HepG2 (cell line): Measurements from ENCODE around the gene PPP2R2D. TPM values are rescaled to one million over a fixed set of nuclear protein-coding genes. Genes with fewer than 3 reads are reported as not detected.
A peak's percentile ranks its signal among the peaks of the same experiment; 100 is the strongest.

Source experiments
- ARID2 ChIP-seq: sonication (generic); formaldehyde crosslinking; IDR thresholded peaks from 2 replicates; pipeline ENCODE4 v1.8.1; 2022; ENCODE audit warnings: mild to moderate bottlenecking, missing genetic modification reagents, borderline replicate concordance
- GATAD1 ChIP-seq: IDR thresholded peaks from 2 replicates; pipeline ENCODE4 v1.6.1; 2016; ENCODE audit warnings: missing genetic modification reagents, missing compliant biosample characterization
- PHF21A ChIP-seq: sonication (generic); formaldehyde crosslinking; IDR thresholded peaks from 2 replicates; pipeline ENCODE4 v1.5.0; 2020; ENCODE audit warnings: mild to moderate bottlenecking, missing genetic modification reagents
- RXRA ChIP-seq: sonication (generic); formaldehyde crosslinking; IDR thresholded peaks from 2 replicates; pipeline ENCODE4 v1.5.1; 2020; ENCODE audit warnings: missing genetic modification reagents
- SIN3A ChIP-seq: IDR thresholded peaks from 2 replicates; pipeline ENCODE4 v1.6.1; 2011; ENCODE audit warnings: low read depth, mild to moderate bottlenecking, control low read depth, low read length, borderline replicate concordance
- SRSF9 ChIP-seq: fragments of 200-400 bp; formaldehyde crosslinking; IDR thresholded peaks from 2 replicates; pipeline ENCODE4 v1.6.1; 2018; ENCODE audit warnings: borderline replicate concordance, mild to moderate bottlenecking, low read depth, low read length; ENCODE audit not compliant: insufficient read depth, poor library complexity, severe bottlenecking
- ZBTB3 ChIP-seq: sonication (generic); formaldehyde crosslinking; IDR thresholded peaks from 2 replicates; pipeline ENCODE4 v1.4.0; 2020; ENCODE audit warnings: low read depth, mild to moderate bottlenecking, moderate library complexity, missing genetic modification reagents, borderline replicate concordance
- ZNF430 ChIP-seq: sonication (generic); formaldehyde crosslinking; IDR thresholded peaks from 2 replicates; pipeline ENCODE4 v1.9.0; 2021; ENCODE audit warnings: mild to moderate bottlenecking, missing genetic modification reagents
- ZNF768 ChIP-seq: sonication (generic); formaldehyde crosslinking; IDR thresholded peaks from 2 replicates; pipeline ENCODE4 v1.4.0; 2020; ENCODE audit warnings: missing genetic modification reagents
- polyA plus RNA-seq, 8 experiments: library from polyadenylated mRNA; depleted of rRNA in 3 of 8; stranded (reverse) in 7 of 8; unstranded in 1 of 8; fragments of >200 nt; fragmentation: Illumina TruSeq in 4 of 8; extraction: Trizol in 4 of 8; gene quantifications; 2 replicates each; pipeline versions ENCODE4 v1.2.1 to v1.2.3, GENCODE V29; 2011 to 2016; ENCODE audit warnings: low read depth in 4 of 8, missing spikeins in 1 of 8, mixed read lengths in 1 of 8; ENCODE audit not compliant: insufficient read depth in 1 of 8
- total RNA-seq, 5 experiments: library from RNA; depleted of rRNA; stranded (reverse); fragments of >200 nt; fragmentation: Illumina TruSeq; extraction: Trizol; gene quantifications; 2 replicates each; pipeline ENCODE4 v1.2.3, GENCODE V29; 2016; ENCODE audit warnings: low read depth in 1 of 5
- TF ChIP-seq, protein P1 (sequence below): sonication (generic); formaldehyde crosslinking; IDR thresholded peaks from 2 replicates; pipeline ENCODE4 v1.4.0; 2020; ENCODE audit warnings: missing genetic modification reagents
- TF ChIP-seq, protein P2 (sequence below): sonication (generic); formaldehyde crosslinking; IDR thresholded peaks from 2 replicates; pipeline ENCODE4 v1.4.0; 2020; ENCODE audit warnings: missing genetic modification reagents, borderline replicate concordance
- TF ChIP-seq, protein P3 (sequence below): sonication (generic); formaldehyde crosslinking; IDR thresholded peaks from 2 replicates; pipeline ENCODE4; 2020; ENCODE audit warnings: missing genetic modification reagents, mild to moderate bottlenecking, borderline replicate concordance
- TF ChIP-seq, protein P4 (sequence below): sonication (generic); formaldehyde crosslinking; IDR thresholded peaks from 2 replicates; pipeline ENCODE4 v1.5.0; 2020; ENCODE audit warnings: mild to moderate bottlenecking, missing genetic modification reagents, borderline replicate concordance

The PPP2R2D gene
- total and polyA plus RNA-seq, 2 of the 13 experiments (the other 11 are each of a cell fraction or from before 2014, with no cell fraction given): 32.7 to 33.2 TPM

DNA sequence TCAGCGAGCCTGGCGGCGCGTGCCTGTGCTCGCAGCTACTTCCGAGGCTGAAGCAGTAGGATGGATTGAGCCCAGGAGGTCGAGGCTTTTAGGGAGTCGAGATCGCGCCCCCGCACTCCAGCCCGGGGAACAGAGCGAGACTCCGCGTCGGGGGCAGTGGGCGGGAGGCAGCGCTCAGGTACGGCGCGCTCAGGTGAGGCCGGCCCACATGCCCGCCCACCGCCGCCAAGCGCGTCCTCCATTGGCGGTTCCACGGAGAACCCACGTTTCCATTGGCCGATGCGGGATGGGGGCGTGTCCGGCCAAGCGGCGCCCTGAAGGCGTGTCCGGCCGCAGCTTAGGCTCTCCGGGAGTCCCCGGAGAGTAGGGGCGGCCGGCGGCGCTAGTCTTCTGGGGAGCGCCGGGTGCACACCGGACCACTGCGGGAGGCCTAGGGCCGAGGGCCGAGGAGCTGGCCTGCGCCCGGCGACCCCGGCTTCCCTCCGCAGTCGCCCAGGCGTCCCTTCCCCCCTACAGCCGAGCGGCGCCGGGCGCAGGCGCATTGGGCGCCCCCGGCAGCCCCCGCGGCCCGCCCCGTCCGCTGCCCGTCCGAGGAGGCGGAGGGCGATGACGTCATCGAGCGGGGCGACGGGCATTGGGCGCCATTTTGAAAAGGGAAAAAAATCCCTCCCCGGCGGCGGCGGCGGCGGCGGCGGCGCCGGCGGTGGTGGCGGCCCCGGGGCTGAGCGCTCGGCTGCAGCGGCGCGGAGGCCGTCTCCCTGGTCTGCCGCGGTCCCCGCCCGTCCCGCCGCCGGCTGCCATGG lies at the start of gene PPP2R2D (continued):
- TF ChIP-seq, protein P1, sequence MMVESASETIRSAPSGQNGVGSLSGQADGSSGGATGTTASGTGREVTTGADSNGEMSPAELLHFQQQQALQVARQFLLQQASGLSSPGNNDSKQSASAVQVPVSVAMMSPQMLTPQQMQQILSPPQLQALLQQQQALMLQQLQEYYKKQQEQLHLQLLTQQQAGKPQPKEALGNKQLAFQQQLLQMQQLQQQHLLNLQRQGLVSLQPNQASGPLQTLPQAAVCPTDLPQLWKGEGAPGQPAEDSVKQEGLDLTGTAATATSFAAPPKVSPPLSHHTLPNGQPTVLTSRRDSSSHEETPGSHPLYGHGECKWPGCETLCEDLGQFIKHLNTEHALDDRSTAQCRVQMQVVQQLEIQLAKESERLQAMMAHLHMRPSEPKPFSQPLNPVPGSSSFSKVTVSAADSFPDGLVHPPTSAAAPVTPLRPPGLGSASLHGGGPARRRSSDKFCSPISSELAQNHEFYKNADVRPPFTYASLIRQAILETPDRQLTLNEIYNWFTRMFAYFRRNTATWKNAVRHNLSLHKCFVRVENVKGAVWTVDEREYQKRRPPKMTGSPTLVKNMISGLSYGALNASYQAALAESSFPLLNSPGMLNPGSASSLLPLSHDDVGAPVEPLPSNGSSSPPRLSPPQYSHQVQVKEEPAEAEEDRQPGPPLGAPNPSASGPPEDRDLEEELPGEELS (CRISPR knock-in tag): peak; percentile 20; the same call in 1 of the 2 replicates
- TF ChIP-seq SIN3A (0 out of 2 replicates have a peak, but pooled peaks have one; percentile 66), GATAD1 (CRISPR knock-in tag) (peak; percentile 65; the same call in 1 of the 2 replicates), ARID2 (CRISPR knock-in tag) (no peak), ZNF768 (CRISPR knock-in tag) (no peak), SRSF9 (no peak), ZNF430 (CRISPR knock-in tag) (peak; percentile 54; the same call in 1 of the 2 replicates), RXRA (CRISPR knock-in tag) (peak; percentile 18; the same call in 1 of the 2 replicates), ZBTB3 (no peak), PHF21A (CRISPR knock-in tag) (no peak)
- TF ChIP-seq, protein P2, sequence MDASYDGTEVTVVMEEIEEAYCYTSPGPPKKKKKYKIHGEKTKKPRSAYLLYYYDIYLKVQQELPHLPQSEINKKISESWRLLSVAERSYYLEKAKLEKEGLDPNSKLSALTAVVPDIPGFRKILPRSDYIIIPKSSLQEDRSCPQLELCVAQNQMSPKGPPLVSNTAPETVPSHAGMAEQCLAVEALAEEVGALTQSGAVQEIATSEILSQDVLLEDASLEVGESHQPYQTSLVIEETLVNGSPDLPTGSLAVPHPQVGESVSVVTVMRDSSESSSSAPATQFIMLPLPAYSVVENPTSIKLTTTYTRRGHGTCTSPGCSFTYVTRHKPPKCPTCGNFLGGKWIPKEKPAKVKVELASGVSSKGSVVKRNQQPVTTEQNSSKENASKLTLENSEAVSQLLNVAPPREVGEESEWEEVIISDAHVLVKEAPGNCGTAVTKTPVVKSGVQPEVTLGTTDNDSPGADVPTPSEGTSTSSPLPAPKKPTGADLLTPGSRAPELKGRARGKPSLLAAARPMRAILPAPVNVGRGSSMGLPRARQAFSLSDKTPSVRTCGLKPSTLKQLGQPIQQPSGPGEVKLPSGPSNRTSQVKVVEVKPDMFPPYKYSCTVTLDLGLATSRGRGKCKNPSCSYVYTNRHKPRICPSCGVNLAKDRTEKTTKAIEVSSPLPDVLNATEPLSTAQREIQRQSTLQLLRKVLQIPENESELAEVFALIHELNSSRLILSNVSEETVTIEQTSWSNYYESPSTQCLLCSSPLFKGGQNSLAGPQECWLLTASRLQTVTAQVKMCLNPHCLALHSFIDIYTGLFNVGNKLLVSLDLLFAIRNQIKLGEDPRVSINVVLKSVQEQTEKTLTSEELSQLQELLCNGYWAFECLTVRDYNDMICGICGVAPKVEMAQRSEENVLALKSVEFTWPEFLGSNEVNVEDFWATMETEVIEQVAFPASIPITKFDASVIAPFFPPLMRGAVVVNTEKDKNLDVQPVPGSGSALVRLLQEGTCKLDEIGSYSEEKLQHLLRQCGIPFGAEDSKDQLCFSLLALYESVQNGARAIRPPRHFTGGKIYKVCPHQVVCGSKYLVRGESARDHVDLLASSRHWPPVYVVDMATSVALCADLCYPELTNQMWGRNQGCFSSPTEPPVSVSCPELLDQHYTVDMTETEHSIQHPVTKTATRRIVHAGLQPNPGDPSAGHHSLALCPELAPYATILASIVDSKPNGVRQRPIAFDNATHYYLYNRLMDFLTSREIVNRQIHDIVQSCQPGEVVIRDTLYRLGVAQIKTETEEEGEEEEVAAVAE (CRISPR knock-in tag): 0 out of 2 replicates have a peak, but pooled peaks have one; percentile 26
- TF ChIP-seq, protein P3, sequence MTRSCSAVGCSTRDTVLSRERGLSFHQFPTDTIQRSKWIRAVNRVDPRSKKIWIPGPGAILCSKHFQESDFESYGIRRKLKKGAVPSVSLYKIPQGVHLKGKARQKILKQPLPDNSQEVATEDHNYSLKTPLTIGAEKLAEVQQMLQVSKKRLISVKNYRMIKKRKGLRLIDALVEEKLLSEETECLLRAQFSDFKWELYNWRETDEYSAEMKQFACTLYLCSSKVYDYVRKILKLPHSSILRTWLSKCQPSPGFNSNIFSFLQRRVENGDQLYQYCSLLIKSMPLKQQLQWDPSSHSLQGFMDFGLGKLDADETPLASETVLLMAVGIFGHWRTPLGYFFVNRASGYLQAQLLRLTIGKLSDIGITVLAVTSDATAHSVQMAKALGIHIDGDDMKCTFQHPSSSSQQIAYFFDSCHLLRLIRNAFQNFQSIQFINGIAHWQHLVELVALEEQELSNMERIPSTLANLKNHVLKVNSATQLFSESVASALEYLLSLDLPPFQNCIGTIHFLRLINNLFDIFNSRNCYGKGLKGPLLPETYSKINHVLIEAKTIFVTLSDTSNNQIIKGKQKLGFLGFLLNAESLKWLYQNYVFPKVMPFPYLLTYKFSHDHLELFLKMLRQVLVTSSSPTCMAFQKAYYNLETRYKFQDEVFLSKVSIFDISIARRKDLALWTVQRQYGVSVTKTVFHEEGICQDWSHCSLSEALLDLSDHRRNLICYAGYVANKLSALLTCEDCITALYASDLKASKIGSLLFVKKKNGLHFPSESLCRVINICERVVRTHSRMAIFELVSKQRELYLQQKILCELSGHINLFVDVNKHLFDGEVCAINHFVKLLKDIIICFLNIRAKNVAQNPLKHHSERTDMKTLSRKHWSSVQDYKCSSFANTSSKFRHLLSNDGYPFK (CRISPR knock-in tag): peak; percentile 38; the same call in 1 of the 2 replicates
- TF ChIP-seq, protein P4, sequence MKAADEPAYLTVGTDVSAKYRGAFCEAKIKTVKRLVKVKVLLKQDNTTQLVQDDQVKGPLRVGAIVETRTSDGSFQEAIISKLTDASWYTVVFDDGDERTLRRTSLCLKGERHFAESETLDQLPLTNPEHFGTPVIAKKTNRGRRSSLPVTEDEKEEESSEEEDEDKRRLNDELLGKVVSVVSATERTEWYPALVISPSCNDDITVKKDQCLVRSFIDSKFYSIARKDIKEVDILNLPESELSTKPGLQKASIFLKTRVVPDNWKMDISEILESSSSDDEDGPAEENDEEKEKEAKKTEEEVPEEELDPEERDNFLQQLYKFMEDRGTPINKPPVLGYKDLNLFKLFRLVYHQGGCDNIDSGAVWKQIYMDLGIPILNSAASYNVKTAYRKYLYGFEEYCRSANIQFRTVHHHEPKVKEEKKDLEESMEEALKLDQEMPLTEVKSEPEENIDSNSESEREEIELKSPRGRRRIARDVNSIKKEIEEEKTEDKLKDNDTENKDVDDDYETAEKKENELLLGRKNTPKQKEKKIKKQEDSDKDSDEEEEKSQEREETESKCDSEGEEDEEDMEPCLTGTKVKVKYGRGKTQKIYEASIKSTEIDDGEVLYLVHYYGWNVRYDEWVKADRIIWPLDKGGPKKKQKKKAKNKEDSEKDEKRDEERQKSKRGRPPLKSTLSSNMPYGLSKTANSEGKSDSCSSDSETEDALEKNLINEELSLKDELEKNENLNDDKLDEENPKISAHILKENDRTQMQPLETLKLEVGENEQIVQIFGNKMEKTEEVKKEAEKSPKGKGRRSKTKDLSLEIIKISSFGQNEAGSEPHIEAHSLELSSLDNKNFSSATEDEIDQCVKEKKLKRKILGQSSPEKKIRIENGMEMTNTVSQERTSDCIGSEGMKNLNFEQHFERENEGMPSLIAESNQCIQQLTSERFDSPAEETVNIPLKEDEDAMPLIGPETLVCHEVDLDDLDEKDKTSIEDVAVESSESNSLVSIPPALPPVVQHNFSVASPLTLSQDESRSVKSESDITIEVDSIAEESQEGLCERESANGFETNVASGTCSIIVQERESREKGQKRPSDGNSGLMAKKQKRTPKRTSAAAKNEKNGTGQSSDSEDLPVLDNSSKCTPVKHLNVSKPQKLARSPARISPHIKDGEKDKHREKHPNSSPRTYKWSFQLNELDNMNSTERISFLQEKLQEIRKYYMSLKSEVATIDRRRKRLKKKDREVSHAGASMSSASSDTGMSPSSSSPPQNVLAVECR (CRISPR knock-in tag): peak; percentile 27; the same call in 1 of the 2 replicates
